ENCODE data around the gene UPK3BL2. TPM values are rescaled to one million over a fixed set of nuclear protein-coding genes. Genes with fewer than 3 reads are reported as not detected.

The UPK3BL2 gene, protein sequence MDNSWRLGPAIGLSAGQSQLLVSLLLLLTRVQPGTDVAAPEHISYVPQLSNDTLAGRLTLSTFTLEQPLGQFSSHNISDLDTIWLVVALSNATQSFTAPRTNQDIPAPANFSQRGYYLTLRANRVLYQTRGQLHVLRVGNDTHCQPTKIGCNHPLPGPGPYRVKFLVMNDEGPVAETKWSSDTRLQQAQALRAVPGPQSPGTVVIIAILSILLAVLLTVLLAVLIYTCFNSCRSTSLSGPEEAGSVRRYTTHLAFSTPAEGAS
- 0.80 and 3.7 TPM in 2 replicates for total RNA-seq

DNA sequence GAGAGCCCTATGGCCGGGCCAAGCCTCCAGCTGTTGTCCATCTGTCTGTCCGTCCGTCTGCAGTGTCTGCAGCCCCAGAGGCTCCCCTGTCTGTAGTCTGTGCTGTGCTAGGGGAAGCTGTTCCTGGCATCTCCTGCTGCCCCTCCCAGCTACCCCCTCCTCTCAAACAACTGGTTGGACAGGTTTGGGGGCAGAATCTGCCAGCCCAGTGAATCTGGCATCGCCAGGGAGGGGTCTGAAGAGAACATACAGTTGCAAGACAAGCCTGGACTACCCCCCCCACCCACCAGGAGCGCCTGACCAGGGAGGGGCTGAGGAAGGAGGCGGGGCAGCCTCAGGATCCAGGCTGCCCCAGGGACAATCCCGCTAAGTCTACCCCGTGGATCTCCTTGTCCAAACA is at the start of gene UPK3BL2:
TSS of gene UPK3BL2 (minus strand) at position 101 of the 400 bp plus-strand sequence. CDS start at position 41, 60 bp downstream.

DNA sequence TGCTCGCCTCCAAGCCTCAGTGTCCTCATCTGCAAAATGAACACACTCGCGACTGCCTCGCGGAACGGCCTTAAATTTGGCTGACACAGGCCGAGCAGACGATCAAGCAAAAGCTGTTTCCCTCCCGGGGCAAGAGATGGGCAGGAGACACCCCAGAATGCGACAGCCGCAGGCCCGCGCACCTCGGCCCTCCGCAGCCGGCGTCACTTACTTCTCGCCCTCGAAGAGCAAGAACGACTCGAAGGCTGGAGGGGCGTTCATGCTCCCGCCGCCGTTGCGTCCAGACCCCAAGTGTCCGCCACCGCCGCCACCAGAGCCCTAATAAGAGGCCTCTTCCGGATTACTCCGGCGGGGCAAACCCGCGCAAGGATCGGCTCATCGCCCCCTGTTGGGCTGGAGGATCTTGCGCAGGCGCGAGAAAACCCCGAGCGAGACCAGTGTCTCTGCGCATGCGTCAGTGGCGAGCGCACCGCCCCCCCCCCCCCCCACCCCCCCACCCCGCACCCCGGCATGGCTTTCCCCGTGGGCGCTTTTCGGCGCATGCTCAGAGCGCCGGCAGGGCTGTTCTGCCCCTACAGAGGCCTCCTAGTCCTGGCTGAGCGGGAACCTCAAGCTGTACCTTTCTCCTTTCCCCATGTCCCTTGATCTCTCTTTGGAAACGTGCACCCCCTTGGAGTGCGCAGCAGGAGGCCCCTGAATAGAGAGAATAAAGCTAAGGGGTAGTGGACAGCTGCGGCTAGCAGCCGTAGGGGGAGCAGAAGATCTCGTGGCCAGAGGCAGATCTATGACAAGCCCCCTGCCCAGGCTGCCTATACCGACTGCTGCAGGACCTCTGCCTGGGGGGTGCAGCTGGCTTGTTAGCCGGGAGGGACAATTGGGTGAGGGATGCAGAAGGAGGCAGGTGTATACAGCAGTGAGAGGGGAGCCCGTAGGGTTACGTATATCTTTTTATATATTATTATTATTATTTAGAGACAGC is 29.1 kb upstream of the UPK3BL2 start, which contains the start of gene POLR2J3:
TSS of gene POLR2J3 (minus strand) at position 323 of the 979 bp plus-strand sequence. CDS start at position 261, 62 bp downstream.

DNA sequence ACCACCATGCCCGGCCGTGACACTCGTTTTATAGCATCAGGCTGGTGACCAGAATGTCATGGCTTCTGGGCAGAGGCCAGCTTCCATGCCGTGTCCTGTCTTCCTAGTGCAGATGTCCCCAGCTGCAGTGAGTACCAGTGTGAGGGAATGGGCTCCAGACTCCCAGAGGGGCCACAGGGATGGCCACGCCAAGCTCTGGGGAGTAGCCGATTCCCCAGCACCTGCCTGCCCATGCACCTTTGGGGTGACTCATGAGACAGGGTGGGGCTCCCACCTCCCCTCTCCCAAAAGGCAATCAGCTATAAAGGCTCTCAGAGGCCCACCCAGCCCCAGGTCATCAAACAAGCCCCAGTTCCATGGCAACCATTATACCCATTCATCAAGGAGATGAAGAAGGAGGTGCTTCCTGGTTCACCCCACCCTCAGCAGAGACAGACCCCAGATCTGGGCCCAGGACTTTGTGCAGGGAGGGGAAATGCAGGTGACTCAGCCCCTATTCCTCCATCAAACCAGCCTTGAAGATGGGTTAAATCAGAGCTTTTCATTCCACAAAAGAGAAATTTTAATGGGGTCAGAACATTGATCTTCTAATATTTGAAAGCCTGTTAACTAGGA is 7.4 kb upstream of the UPK3BL2 start, which contains the start of gene SPDYE2:
TSS of gene SPDYE2 (plus strand) at position 419 of the 615 bp plus-strand sequence. CDS start 2,030 bp downstream, outside the sequence.

DNA sequence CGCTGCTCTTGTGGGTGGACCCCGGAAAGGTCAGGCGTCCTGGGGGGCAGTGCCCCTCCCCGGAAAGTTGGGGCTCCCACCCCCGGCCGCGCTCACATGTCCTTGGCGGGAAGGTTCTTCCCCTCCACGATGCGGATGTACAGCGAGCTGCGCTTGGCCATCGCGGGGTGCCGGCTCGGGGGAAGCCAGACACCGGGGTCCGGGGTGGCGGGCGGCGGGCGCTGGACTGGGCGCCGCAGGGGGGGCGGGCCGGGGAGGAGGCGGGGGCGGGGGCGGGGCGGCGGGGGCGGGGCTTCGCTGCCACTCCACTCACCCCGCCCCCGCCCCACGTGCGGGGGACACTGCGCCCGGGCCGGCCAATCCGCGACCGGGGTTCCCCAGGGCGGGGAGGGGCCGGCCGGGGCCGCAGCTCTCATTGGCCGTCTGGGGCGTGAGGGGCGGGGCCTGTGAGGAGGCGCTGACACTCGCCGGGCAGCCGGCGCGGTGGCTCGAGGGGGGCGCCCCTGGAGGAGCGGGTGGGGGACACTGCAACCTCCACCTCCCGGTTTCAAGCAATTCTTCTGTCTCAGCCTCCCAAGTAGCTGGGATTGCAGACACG is 25.8 kb downstream of the UPK3BL2 start, which contains the start of gene RASA4B:
TSS of gene RASA4B (minus strand) at position 228 of the 598 bp plus-strand sequence. CDS start at position 161, 67 bp downstream.

Other genes starting within 250 kb of the UPK3BL2 start
- gene SPDYE6, start 187.3 kb downstream of the UPK3BL2 start, total RNA-seq: not detected in 2 replicates
- gene PRKRIP1, start 147.3 kb downstream of the UPK3BL2 start, total RNA-seq: 14.7 and 16.2 TPM in 2 replicates
- 51.2 and 62.2 TPM in 2 replicates for gene ORAI2, start 110.1 kb downstream of the UPK3BL2 start, total RNA-seq
- 6.3 and 7.9 TPM in 2 replicates for gene ALKBH4, start 78.8 kb downstream of the UPK3BL2 start, total RNA-seq
- 23.8 and 32.3 TPM in 2 replicates for gene LRWD1, start 78.7 kb downstream of the UPK3BL2 start, total RNA-seq
- 29.9 and 38.3 TPM in 2 replicates for gene POLR2J, start 64.8 kb downstream of the UPK3BL2 start, total RNA-seq
- gene RASA4B, start 25.9 kb downstream of the UPK3BL2 start, total RNA-seq: 1.7 and 2.8 TPM in 2 replicates
- gene SPDYE2, start 7.5 kb upstream of the UPK3BL2 start, total RNA-seq: not detected in 2 replicates
- 49.7 and 95.2 TPM in 2 replicates for gene POLR2J3, start 28.9 kb upstream of the UPK3BL2 start, total RNA-seq
- 4.5 and 6.6 TPM in 2 replicates for gene RASA4, start 73.1 kb upstream of the UPK3BL2 start, total RNA-seq
- 7.0 and 8.0 TPM in 2 replicates for gene UPK3BL1, start 99.1 kb upstream of the UPK3BL2 start, total RNA-seq
- gene SPDYE2B, start 106.6 kb upstream of the UPK3BL2 start, total RNA-seq: not detected in 2 replicates
- 7.7 and 10.1 TPM in 2 replicates for gene POLR2J2, start 128.0 kb upstream of the UPK3BL2 start, total RNA-seq
- gene FAM185A, start 205.3 kb upstream of the UPK3BL2 start, total RNA-seq: 7.2 and 10.8 TPM in 2 replicates